WERI-Rb-1 (cell line): Measurements from ENCODE around the gene KCNH1.
A peak's percentile ranks its signal among the peaks of the same experiment; 100 is the strongest.

Experiments used
- DNase-seq: peaks from one replicate; pipeline ENCODE4 v3.0.0-alpha.2; 2020
- H3K27ac ChIP-seq: fragments of 250-450 bp; sonication (Bioruptor Pico); 2 replicates; pipeline ENCODE4 v1.5.1; 2020; ENCODE audit warnings: mild to moderate bottlenecking, moderate library complexity
- H3K27me3 ChIP-seq: fragments of 250-450 bp; sonication (Bioruptor Pico); 2 replicates; pipeline ENCODE4 v1.5.1; 2021; ENCODE audit warnings: mild to moderate bottlenecking, low read depth, moderate library complexity; ENCODE audit not compliant: insufficient read depth, severe bottlenecking
- H3K36me3 ChIP-seq: fragments of 250-450 bp; sonication (Bioruptor Pico); 2 replicates; pipeline ENCODE4 v1.5.1; 2020; ENCODE audit warnings: mild to moderate bottlenecking, moderate library complexity
- H3K4me3 ChIP-seq: 2 replicates; pipeline ENCODE4 v1.5.1; 2011; ENCODE audit warnings: low read depth, mild to moderate bottlenecking, control low read depth, low read length
- H3K9me3 ChIP-seq: fragments of 250-450 bp; sonication (Bioruptor Pico); 2 replicates; pipeline ENCODE4 v1.5.1; 2021; ENCODE audit warnings: mild to moderate bottlenecking, moderate library complexity; ENCODE audit not compliant: severe bottlenecking
- CTCF ChIP-seq: IDR thresholded peaks from 2 replicates; pipeline ENCODE4 v1.5.1; 2011; ENCODE audit warnings: low read depth, mild to moderate bottlenecking, control low read depth, inconsistent platforms, low read length

The KCNH1 gene

GRCh38 chr1:210722410-210723081, 411.4 kb downstream of the KCNH1 start:
- TF ChIP-seq CTCF, result no peak
- Histone ChIP-seq H3K27ac (no peak overlapping the region), H3K4me3 (no peak overlapping the region), H3K9me3 (no peaks in the 10 kb centered on the region), H3K27me3 (no peaks in the 10 kb centered on the region), H3K36me3 (no peaks in the 10 kb centered on the region)
- DNase-seq, result no peak

GRCh38 chr1:210715072-210715471, 418.9 kb downstream of the KCNH1 start:
- no peak for TF ChIP-seq CTCF
- H3K4me3 ChIP-seq, result no peak overlapping the region
- H3K36me3 ChIP-seq, result no peaks in the 10 kb centered on the region
- DNase-seq, result no peak
- no peaks in the 10 kb centered on the region for H3K9me3 ChIP-seq
- no peak overlapping the region for H3K27ac ChIP-seq
- H3K27me3 ChIP-seq, result no peaks in the 10 kb centered on the region

- Histone ChIP-seq H3K27me3 (no peaks in the 10 kb centered on the region), H3K36me3 (no peaks in the 10 kb centered on the region), H3K4me3 (no peak overlapping the region), H3K9me3 (no peaks in the 10 kb centered on the region), H3K27ac (no peak overlapping the region)
- DNase-seq, result peak; percentile 77
- TF ChIP-seq CTCF, result peak; percentile 86
Measured at GRCh38 chr1:210711825-210712612, 421.9 kb downstream of the KCNH1 start.

GRCh38 chr1:210709701-210710100, 424.2 kb downstream of the KCNH1 start:
- DNase-seq, result no peak
- Histone ChIP-seq H3K27me3 (no peaks in the 10 kb centered on the region), H3K27ac (no peak overlapping the region), H3K36me3 (no peaks in the 10 kb centered on the region), H3K4me3 (no peak overlapping the region), H3K9me3 (no peaks in the 10 kb centered on the region)
- no peak for TF ChIP-seq CTCF

GRCh38 chr1:210707300-210708240, 426.4 kb downstream of the KCNH1 start:
- Histone ChIP-seq H3K36me3 (no peaks in the 10 kb centered on the region), H3K9me3 (no peaks in the 10 kb centered on the region), H3K27me3 (no peaks in the 10 kb centered on the region), H3K27ac (no peak overlapping the region), H3K4me3 (no peak overlapping the region)
- no peak for DNase-seq
- no peak for TF ChIP-seq CTCF
